T-cell (primary cell): ENCODE measurements around the gene ERI3. TPM values are rescaled to one million over a fixed set of nuclear protein-coding genes. Genes with fewer than 3 reads are reported as not detected.

ENCODE experiments used
- ATAC-seq, 4 experiments: fragments of 200-7000 bp in 3 of 4; fragments of 150-1000 bp in 1 of 4; cut with Tn5 transposase; replicated peaks in 1 of 4; 1 replicate in 3 of 4; 2 replicates in 1 of 4; pipeline ENCODE4 v1.10.0; 2021; ENCODE audit warnings: moderate library complexity in 3 of 4, mild to moderate bottlenecking in 2 of 4, moderate number of reproducible peaks in 1 of 4
- CTCF ChIA-PET, 2 donors: fragments of 300-600 bp; sonication (Branson Sonifier 250); formaldehyde crosslinking; loops; one replicate each; lab custom pipeline; 2022; ENCODE audit warnings: antibody characterized with exemption in 2 of 2; lab: Charles Lee
- POLR2A ChIA-PET, 2 donors: fragments of 300-600 bp; sonication (Branson Sonifier 250); formaldehyde crosslinking; loops; one replicate each; lab custom pipeline; 2022; ENCODE audit warnings: antibody characterized with exemption in 2 of 2; lab: Charles Lee
- DNase-seq, 35 experiments: peaks; one replicate each; pipeline versions ENCODE4 v3.0.0 to v3.0.0-alpha.2; 2013 to 2023
- H3K27ac ChIP-seq: one replicate; pipeline ENCODE4 v1.5.1; 2013; ENCODE audit warnings: low read length
- H3K27me3 ChIP-seq, 2 experiments: replicated peaks in 1 of 2; 1 replicate in 1 of 2; 2 replicates in 1 of 2; pipeline versions ENCODE4 v1.6.1 to v1.7.0; 2013; ENCODE audit warnings: low read length in 1 of 2, mixed read lengths in 1 of 2; ENCODE audit not compliant: control insufficient read depth in 2 of 2, insufficient read depth in 2 of 2; ENCODE audit errors: extremely low read depth in 1 of 2
- H3K36me3 ChIP-seq, 2 donors: 1 replicate in 1 of 2; 2 replicates in 1 of 2; pipeline versions ENCODE4 v1.6.1 to v1.7.0; 2013; ENCODE audit warnings: low read length in 1 of 2; ENCODE audit not compliant: control insufficient read depth in 2 of 2, insufficient read depth in 1 of 2; ENCODE audit errors: extremely low read depth in 1 of 2
- H3K4me1 ChIP-seq, 2 experiments: 1 replicate in 1 of 2; 2 replicates in 1 of 2; pipeline versions ENCODE4 v1.6.1 to v1.7.0; 2013; ENCODE audit warnings: low read length in 2 of 2, mixed read lengths in 1 of 2; ENCODE audit not compliant: insufficient read depth in 2 of 2, control insufficient read depth in 1 of 2; ENCODE audit errors: extremely low read depth in 1 of 2
- H3K4me3 ChIP-seq, 2 donors: 1 replicate in 1 of 2; 2 replicates in 1 of 2; pipeline versions ENCODE4 v1.5.1 to v1.7.0; 2013; ENCODE audit warnings: mild to moderate bottlenecking in 2 of 2, low read length in 1 of 2, moderate library complexity in 1 of 2; ENCODE audit not compliant: control insufficient read depth in 1 of 2; ENCODE audit errors: extremely low read depth in 1 of 2
- H3K9me3 ChIP-seq: 2 replicates; pipeline ENCODE4 v1.7.0; 2013
- H3K27ac Mint-ChIP-seq, 2 donors: one replicate each; pipeline ENCODE4 v1.8.0; 2020 to 2021; ENCODE audit warnings: mild to moderate bottlenecking in 2 of 2, mixed read lengths in 2 of 2
- H3K27me3 Mint-ChIP-seq, 2 donors: one replicate each; pipeline ENCODE4 v1.8.0; 2021 to 2022; ENCODE audit warnings: mixed read lengths in 2 of 2
- H3K36me3 Mint-ChIP-seq: one replicate; pipeline ENCODE4 v1.8.0; 2021; ENCODE audit warnings: mixed read lengths
- H3K4me1 Mint-ChIP-seq, 3 donors: one replicate each; pipeline ENCODE4 v1.8.0; 2020 to 2022; ENCODE audit warnings: mixed read lengths in 3 of 3, mild to moderate bottlenecking in 1 of 3
- H3K4me3 Mint-ChIP-seq, 3 donors: one replicate each; pipeline ENCODE4 v1.8.0; 2020 to 2022; ENCODE audit warnings: mild to moderate bottlenecking in 3 of 3, mixed read lengths in 3 of 3, moderate library complexity in 3 of 3
- H3K9me3 Mint-ChIP-seq, 3 donors: one replicate each; pipeline ENCODE4 v1.8.0; 2020 to 2022; ENCODE audit warnings: mixed read lengths in 3 of 3
- WGBS: methylation state at CpG from one replicate; pipeline ENCODE4 v1.1.5; 2013; ENCODE audit warnings: missing lambda C conversion rate; ENCODE audit not compliant: insufficient coverage; 5-methylcytosine and 5-hydroxymethylcytosine counted together
- total RNA-seq, 35 experiments: library from RNA in 6 of 35; stranded (reverse) in 6 of 35; fragments of 120-200 nt in 1 of 35; gene quantifications; one replicate each; pipeline versions ENCODE4 v1.2.1 to v1.2.4 and lab custom pipeline; 2013 to 2026

The ERI3 gene
- total RNA-seq, 5 donors from 2014 or later (not counting 1 experiment from before 2014, with no cell fraction given) = 29.3 to 39.4 (median 33.0) TPM

DNA sequence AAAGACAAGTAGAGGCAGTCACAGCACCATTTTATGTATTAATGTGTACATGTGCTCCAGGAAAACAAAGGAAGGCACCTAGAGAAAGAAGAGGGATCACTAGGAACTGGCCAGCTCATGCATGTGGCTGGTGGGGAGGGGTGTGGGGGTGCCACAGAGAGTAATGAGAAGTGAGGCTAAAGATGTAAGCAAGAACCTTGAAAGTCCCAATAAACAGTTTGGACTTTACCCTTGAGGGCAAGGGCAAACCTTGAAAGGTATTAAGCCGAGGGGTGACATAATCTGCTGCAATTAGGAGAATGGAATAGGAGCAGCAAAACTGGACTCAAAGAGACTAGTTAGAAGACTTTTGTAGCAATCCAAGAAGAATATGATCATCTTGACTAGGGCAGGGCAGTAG, 51.5 kb downstream of the ERI3 start:
- POLR2A ChIA-PET = no interaction called here
- no peak overlapping the region for H3K4me3 Mint-ChIP-seq
- DNase-seq (no peak), ATAC-seq (no peak)
- no peak overlapping the region for H3K27ac ChIP-seq
- H3K4me1 Mint-ChIP-seq = peaks cover 27 to 39% (median 28%) of the 10 kb centered on the region in 3 donors
- no peak overlapping the region for H3K4me3 ChIP-seq
- no peaks in the 10 kb centered on the region for H3K27me3 ChIP-seq
- peaks cover 61% of the 10 kb centered on the region for H3K36me3 Mint-ChIP-seq
- no peaks in the 10 kb centered on the region for H3K27me3 Mint-ChIP-seq
- H3K9me3 Mint-ChIP-seq = no peaks in the 10 kb centered on the region
- H3K27ac Mint-ChIP-seq = no peak overlapping the region
- H3K36me3 ChIP-seq = peaks cover 5 to 52% of the 10 kb centered on the region in 2 donors
- WGBS = 100% methylated on average over 1 of the region's 1 CpG
- peaks cover 17 to 19% of the 10 kb centered on the region in 2 experiments for H3K4me1 ChIP-seq
- CTCF ChIA-PET = no interaction called here
- no peaks in the 10 kb centered on the region for H3K9me3 ChIP-seq

DNA sequence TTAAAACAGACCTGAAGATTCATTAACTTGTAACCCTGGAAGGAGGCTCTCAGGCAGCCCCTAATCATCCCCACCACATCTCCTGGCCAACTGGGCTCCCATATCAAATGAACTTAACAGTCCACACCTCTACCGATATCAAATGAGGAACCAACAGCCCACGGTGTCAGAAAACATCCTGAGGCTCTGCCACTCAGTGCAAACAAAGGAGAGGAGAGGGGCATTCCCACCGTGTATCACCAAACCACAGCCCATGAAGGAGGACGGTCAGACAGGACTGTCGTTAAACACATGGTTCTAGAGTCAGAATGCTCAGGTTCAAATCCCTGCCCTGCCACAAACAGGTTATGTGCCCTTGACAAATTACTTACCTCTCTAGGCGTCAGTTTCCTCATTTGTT, 52.5 kb downstream of the ERI3 start:
- ATAC-seq (no peak), DNase-seq (no peak)
- peaks cover 11 to 48% of the 10 kb centered on the region in 2 donors for H3K36me3 ChIP-seq
- H3K27ac ChIP-seq = no peak overlapping the region
- H3K36me3 Mint-ChIP-seq = peaks cover 58% of the 10 kb centered on the region
- CTCF ChIA-PET = no interaction called here
- H3K27me3 Mint-ChIP-seq = no peaks in the 10 kb centered on the region
- H3K9me3 ChIP-seq = no peaks in the 10 kb centered on the region
- no peak overlapping the region for H3K4me3 Mint-ChIP-seq
- POLR2A ChIA-PET = no interaction called here
- no peaks in the 10 kb centered on the region for H3K9me3 Mint-ChIP-seq
- H3K4me1 ChIP-seq = peaks cover 17 to 19% of the 10 kb centered on the region in 2 experiments
- H3K4me3 ChIP-seq = no peak overlapping the region
- no peaks in the 10 kb centered on the region for H3K27me3 ChIP-seq
- WGBS = 71% methylated on average over 2 of the region's 6 CpGs
- no peak overlapping the region for H3K27ac Mint-ChIP-seq
- H3K4me1 Mint-ChIP-seq = peaks cover 27 to 39% (median 28%) of the 10 kb centered on the region in 3 donors

DNA sequence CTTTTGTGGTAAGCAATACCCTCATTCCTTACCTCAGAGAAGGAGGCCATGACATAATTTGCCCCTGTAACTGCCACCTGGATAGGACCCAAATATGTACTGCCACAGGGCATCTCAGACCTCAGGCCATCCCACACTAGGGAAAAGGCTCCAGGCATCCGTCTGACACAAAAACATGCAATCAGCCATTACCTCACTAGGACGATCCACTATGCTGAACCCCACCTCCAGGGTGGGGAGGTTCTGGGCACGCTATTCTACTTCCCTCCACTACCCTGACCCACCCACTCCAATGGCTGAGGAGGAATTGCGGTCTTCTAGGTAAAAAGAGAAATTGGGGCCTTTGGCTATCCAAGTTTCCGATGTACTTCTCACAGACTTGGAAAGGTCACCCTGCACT, 53.6 kb downstream of the ERI3 start:
- whole genome bisulfite sequencing = no CpG with 5 or more reads among the region's 5 CpGs
- Mint-ChIP-seq H3K4me1 (peaks cover 18 to 28% (median 21%) of the 10 kb centered on the region in 3 donors), H3K27me3 (no peaks in the 10 kb centered on the region), H3K27ac (no peak overlapping the region), H3K9me3 (no peaks in the 10 kb centered on the region), H3K4me3 (no peak overlapping the region), H3K36me3 (peaks cover 59% of the 10 kb centered on the region)
- peaks cover 16 to 47% of the 10 kb centered on the region in 2 donors for H3K36me3 ChIP-seq
- DNase-seq (no peak), ATAC-seq (no peak)
- CTCF ChIA-PET = no interaction called here
- POLR2A ChIA-PET = no interaction called here
- H3K4me1 ChIP-seq = peaks cover 16 to 17% of the 10 kb centered on the region in 2 experiments
- H3K4me3 ChIP-seq = no peak overlapping the region
- no peak overlapping the region for H3K27ac ChIP-seq
- H3K9me3 ChIP-seq = no peaks in the 10 kb centered on the region
- no peaks in the 10 kb centered on the region for H3K27me3 ChIP-seq

DNA sequence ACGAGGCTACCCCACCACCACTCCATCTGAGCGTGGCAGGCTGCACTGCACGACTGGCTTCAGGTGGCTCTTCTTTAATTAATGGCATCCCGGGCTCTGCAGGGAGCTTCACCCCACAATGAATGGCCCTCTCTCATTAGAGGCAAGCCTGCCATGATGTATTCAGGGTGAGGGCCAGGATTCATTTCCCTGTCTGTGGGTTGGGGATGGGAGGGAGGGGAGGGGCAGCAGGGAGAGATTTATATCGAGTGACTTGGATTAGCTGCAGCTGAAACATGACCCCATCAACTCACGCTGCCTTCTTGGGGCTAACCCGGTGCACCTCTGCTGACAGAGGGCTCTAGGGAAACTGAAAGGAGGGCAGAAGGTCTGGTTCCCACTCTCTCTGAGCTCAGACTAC, 54.2 kb downstream of the ERI3 start:
- POLR2A ChIA-PET = no interaction called here
- peaks cover 13 to 22% (median 16%) of the 10 kb centered on the region in 3 donors for H3K4me1 Mint-ChIP-seq
- 100% methylated on average over 3 of the region's 7 CpGs for WGBS
- H3K4me3 Mint-ChIP-seq = no peak overlapping the region
- no peaks in the 10 kb centered on the region for H3K9me3 ChIP-seq
- H3K4me1 ChIP-seq = peaks cover 12 to 16% of the 10 kb centered on the region in 2 experiments
- H3K27me3 Mint-ChIP-seq = no peaks in the 10 kb centered on the region
- H3K4me3 ChIP-seq = no peak overlapping the region
- no peak for DNase-seq
- no peak overlapping the region for H3K27ac Mint-ChIP-seq
- no peaks in the 10 kb centered on the region for H3K9me3 Mint-ChIP-seq
- H3K27ac ChIP-seq = no peak overlapping the region
- H3K36me3 ChIP-seq = peaks cover 16 to 50% of the 10 kb centered on the region in 2 donors
- peaks cover 60% of the 10 kb centered on the region for H3K36me3 Mint-ChIP-seq
- no peak for ATAC-seq
- no peaks in the 10 kb centered on the region for H3K27me3 ChIP-seq
- CTCF ChIA-PET = interaction anchor here in 1 of 2 donors (0.5 kb wide), 1 partner anchor 1345 kb away, joined by 3 read pairs; no protein-coding TSS in a partner anchor

DNA sequence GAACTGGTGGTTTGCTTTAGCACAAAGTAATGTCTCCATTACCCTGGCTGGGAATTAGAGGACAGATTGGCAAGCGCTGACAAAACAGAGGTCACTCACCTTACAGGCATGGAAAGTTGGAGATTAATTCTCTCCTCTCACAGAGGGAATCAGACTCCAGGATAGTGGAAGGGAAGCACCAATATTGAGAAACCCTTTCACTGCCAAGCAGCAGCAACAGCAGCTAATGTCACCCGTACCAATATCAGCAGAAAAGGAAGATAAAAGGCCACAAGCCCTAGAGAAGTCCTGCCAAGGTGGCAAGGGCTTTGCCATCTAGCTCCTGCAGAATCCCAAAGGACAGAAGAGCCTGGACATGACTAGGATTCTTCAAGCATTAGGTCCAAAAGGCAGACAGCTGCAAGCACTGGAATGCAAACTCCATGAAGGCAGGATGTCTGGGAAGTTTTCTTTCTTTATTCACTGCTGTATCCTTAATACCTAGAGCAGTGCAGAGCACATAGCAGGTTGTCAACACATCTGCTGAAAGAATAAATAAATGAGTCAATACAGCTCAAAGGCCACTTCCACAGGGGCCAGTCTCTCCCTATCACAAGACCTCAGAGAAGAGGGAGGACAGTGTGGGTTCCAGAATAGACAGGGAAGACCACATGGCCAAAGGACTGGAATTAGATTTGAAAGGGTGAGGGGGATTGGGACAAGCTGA, 57.2 kb downstream of the ERI3 start:
- POLR2A ChIA-PET = no interaction called here
- no peaks in the 10 kb centered on the region for H3K4me1 Mint-ChIP-seq
- no peak for DNase-seq
- no peak overlapping the region for H3K27ac Mint-ChIP-seq
- H3K9me3 ChIP-seq = no peaks in the 10 kb centered on the region
- H3K27me3 ChIP-seq = no peaks in the 10 kb centered on the region
- no peaks in the 10 kb centered on the region for H3K9me3 Mint-ChIP-seq
- H3K36me3 ChIP-seq = peaks cover 24 to 50% of the 10 kb centered on the region in 2 donors
- no peak for ATAC-seq
- no peaks in the 10 kb centered on the region for H3K27me3 Mint-ChIP-seq
- CTCF ChIA-PET = no interaction called here
- WGBS = 100% methylated on average over 1 of the region's 2 CpGs
- no peak overlapping the region for H3K4me3 ChIP-seq
- H3K4me1 ChIP-seq = no peaks in the 10 kb centered on the region
- H3K36me3 Mint-ChIP-seq = peaks cover 50% of the 10 kb centered on the region
- no peak overlapping the region for H3K27ac ChIP-seq
- no peak overlapping the region for H3K4me3 Mint-ChIP-seq

DNA sequence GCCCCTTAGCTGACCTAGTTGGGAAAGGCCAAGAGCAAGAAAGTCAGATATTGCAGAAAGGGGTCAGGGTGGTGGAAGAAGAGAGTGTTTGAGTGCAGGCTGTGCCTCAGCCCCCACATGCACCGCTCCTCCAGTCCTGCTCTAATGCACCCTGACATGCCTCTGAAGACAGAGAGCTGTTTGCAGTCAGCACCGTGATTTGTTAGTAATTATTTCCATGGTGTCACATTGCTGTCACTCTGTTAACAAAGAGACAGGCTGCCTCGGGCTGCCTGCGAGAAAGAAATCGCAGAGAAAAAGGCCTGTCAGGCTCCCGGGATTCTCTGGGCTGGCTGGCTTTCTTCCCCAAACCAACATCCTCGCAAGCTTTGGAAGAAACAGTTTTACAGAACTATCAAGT, 58.3 kb downstream of the ERI3 start:
- WGBS = 90% methylated on average over 7 of the region's 7 CpGs
- Histone ChIP-seq H3K27ac (no peak overlapping the region), H3K9me3 (no peaks in the 10 kb centered on the region), H3K36me3 (peaks cover 20 to 45% of the 10 kb centered on the region in 2 donors), H3K27me3 (no peaks in the 10 kb centered on the region), H3K4me3 (no peak overlapping the region), H3K4me1 (no peaks in the 10 kb centered on the region)
- Mint-ChIP-seq H3K9me3 (no peaks in the 10 kb centered on the region), H3K27ac (no peak overlapping the region), H3K27me3 (no peaks in the 10 kb centered on the region), H3K36me3 (peaks cover 49% of the 10 kb centered on the region), H3K4me3 (no peak overlapping the region), H3K4me1 (peaks cover 0 to 1% (median 0%) of the 10 kb centered on the region in 3 donors)
- ATAC-seq (no peak), DNase-seq (no peak)
- POLR2A ChIA-PET = no interaction called here
- CTCF ChIA-PET = no interaction called here
